HG03045 (cell line): ENCODE measurements around the gene KCNE1.
"Not testable (repeated sequence)": the region's sequence is repeated elsewhere in the genome, so short reads cannot be mapped to it uniquely, and the experiment has no call there.

Source experiments
- ATAC-seq: cut with Tn5 transposase; IDR thresholded peaks from one replicate; pipeline ENCODE4 v1.9.1; 2021; ENCODE audit warnings: mild to moderate bottlenecking, moderate library complexity; ENCODE audit not compliant: unreplicated experiment

The KCNE1 gene

DNA sequence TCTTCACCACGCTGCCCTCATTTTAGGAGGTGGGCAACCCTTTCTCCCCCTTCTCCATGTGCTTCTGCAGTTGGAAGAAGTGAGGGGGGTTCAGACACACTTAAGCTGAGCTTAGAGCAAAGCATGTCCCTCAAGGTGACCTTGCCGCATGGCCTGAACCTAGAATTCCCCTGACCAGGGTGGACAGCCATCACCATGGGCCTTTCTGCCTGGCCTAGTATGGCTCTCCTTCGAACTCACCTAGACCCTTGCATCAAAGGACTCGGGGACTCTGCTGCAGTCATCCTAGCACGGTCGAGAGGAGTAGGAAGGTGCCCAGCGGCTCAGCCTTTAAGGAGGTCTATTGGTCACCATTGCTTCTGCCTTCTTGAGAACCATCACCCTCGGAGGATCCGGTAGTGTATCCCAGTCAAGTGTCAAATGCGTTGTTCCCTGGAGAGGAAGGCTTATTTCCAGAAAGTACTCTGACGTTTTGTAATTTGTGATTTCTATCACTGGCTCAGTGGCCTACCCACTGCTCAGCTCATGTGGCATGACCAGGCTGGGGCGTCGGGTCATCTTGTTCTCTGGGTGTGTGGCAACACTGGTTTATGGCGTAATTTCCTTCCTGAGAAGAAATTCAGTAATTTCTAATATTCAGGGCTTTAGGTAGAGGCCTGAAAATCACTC lies at the start of gene KCNE1:
Gene KCNE1, minus strand, starts transcription at position 424 of the 669 bp plus-strand sequence. CDS start 62,576 bp downstream, outside the sequence.
- no peak for ATAC-seq

GRCh38 chr21:34561806-34562205 lies 49.8 kb upstream of the KCNE1 start:
- ATAC-seq: no peak

GRCh38 chr21:34560609-34561008 lies 48.6 kb upstream of the KCNE1 start:
- no peak for ATAC-seq

DNA sequence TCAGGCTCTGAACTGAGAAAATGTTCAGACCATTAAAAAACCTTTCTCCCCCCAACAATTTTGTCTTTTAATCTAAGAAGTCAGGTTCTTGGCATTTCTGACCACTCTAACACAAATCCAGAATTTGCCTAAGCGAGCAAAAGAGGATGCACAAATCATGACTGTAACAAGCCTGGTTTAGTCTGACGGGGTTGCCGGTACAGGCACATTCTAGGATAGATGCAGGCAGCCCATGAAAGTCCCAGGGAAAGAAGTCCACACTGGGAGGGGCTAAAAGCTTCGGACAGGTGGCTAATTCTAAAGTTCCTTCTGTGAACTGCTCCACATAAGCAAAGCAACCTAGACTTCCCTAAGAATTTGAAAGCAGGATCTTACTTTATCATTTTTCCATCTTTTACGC lies 48.0 kb upstream of the KCNE1 start:
- no peak for ATAC-seq

DNA sequence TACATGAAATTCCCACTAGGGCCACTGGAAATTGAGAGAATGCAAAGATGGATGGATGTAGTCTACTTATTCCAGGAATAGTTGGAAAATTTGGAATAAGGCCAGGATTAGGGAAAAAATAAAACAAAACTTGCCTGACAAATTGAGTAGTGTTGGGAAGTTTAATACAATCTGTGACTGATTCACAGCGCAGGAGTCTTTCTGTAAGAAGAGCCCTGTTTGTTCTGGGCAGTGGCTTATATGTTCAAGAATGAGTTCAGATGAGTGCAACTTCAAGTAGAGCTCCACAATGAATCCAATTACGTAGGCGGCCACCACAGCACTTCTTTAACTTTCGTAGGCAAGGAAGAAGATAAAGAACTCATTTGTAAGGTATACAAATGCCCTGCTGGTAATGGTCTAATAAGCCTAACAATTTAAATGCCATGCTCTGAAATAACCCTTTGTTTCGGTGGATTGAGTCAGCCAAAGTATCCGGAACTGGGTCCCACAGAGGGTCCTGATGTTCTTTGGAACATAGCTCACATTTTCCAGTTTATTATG lies 47.1 kb upstream of the KCNE1 start:
- no peak for ATAC-seq

DNA sequence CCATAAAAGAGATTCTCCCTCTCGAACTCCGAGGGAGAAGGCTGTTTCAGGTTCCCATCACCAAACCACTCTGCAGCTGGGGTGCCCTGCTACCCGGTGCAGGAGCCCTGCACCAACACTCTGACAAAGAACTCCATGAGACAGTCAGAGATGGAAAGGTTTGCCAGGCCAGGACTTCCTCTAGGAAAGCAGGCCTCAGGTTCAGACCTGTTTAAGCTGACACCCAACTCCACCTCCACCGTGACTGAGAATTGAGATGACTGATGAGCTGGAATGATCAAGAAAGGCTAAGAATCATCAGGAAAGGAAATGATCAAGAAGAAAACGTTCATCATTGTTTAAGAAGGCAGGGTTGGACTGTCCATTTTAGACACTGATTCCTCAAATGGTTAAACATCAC lies 46.2 kb upstream of the KCNE1 start:
- no peak for ATAC-seq

GRCh38 chr21:34557261-34557660 lies 45.3 kb upstream of the KCNE1 start:
- no peak for ATAC-seq

DNA sequence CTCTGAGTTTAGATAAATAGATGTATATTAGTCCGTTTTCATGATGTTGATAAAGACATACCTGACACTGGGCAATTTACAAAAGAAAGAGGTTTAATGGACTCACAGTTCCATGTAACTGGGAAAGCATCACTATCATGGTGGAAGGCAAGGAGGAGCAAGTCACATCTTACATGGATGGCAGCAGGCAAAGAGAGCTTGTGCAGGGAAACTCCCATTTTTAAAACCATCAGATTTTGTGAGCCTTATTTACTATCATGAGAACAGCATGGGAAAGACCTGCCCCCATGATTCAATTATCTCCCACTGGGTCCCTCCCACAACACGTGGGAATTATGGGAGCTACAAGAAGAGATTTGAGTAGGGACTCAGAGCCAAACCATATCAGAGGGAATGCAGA lies 42.7 kb upstream of the KCNE1 start:
- ATAC-seq: not testable (repeated sequence)

DNA sequence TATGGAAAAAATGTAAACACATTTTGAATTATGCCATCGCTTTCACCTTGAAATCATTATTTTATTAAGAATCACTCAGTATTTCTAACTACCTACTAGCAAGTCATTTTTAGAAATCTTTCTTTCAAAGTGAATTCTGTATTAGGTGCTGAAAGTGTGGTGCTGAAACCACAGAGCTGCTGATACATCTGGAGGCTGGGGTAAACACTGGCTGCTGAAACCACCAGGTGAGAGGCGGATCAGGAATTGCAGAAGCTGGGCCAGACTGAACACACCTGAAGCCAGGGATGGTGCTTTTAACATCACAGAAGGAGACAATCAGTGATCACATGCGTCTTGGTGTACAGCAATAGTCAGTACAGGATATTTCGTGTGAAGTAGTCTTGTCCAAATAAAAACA lies 42.2 kb upstream of the KCNE1 start:
- ATAC-seq: no peak

DNA sequence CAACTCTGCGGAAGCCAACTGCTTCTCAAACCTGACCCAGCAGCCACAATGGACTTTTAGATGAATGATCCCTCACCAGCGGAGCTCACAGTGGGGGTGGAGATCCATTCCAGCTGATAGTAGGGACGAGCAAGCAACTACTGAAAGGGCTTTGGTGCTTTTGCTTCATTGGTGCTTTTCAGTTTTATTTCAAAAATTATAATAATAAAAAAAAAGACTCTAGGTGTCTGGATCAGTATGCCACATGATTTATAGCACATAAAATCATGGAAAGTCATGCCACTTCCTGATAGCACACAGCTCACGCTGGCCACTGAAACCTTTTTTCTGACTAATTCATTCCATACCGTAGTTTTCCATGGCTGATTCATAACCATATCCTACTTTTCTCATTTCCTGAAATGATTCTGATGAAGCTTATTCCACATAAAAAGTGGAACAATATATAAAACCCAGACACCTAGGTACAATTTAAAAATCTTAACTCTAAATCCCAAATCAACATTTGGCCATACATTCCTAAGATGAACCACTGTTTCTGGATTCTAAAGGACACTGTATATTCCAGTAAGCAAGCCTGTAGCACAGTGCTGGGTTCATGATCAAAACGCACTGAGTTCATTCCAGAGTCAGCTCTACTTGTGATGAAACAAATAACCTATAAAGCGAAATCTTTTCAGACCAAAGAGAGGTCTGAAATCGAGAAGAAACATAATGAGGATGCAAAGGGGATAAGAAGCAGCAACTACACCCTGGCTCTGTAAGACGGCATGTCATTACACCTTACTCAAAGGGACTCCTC lies 41.3 kb upstream of the KCNE1 start:
- no peak for ATAC-seq

DNA sequence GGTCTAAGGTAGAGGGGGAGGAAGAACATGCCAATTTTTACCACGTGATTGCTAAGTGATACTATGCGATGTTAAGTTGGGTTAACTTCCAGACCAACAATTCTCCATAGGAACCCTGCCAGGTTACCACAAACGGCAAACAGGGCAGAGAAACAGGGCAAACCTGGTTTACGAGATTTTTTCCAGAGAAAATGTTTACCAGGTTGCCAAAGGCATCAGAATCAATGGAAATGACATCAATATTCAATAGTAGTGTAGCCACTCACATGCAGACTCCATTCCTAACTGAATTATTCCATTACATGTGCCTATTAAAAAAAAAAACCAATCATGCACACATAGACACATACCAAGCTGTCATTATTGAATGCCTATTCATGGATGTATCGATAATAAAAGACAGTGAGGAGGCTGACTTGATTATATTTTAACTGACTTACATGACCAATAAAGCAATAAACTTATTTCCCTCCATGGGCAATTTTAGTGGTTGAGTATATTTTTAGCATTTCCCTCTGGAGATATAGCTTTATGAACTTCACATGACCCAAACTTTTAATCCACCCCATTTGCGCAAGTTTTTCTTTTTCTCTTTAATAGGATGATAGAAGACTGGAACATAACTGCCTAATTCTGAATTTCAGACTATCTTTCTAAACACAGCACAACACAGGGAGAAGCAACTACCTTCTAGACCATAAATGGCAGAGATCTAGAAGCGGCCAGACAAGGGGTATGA lies 40.5 kb upstream of the KCNE1 start:
- no peak for ATAC-seq

DNA sequence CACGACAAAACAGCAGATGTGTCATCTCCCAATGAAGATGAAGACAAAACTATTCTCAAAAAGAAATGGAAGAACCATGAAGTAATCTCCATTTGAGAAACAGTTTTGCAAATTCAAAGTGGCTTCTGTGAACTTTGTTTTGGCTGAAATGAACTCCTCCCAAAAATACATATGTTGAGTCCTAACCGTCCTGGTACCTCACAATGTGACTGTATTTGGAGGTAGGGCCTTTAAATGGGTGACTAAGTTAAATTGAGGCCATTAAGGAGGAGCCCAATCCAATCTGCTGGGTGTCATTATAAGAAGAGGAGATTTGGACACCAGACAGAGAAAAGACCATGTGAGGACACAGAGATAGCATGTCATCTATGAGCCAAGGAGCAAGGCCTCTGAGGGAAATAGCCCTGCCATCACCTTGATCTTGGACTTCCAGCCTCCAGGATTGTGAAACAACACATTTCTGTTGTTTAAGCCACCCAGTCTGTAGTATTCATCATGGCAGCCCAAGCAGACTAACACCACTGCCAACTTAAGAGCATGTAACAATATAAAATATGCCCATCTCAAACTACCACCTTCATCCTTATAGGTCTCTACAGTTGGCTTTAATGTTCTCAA lies 38.3 kb upstream of the KCNE1 start:
- ATAC-seq: no peak

GRCh38 chr21:34548781-34549376 lies 36.9 kb upstream of the KCNE1 start:
- no peak for ATAC-seq

DNA sequence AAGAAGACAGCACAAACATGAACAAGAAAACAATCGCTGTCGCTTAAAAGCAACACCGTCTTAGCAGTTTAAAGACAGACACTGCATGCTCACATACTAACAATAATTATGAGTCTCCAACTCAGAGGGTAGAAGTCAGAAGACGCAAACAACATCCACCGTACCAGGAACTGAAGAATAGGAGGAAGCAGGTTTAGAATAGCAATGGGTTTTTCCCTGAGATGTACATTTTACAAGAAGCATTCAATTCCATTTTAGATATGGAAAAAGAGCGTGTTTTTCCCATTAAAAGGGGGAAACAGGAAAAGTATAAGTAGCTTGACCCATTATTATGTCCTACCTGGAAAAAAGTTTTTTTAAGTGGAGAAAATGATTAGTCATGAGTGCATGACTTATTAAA lies 34.5 kb upstream of the KCNE1 start:
- ATAC-seq: no peak

- peak; percentile 85 for ATAC-seq
Measured at GRCh38 chr21:34545079-34545884, 33.3 kb upstream of the KCNE1 start.

- no peak for ATAC-seq
Measured at GRCh38 chr21:34544032-34544496, 32.1 kb upstream of the KCNE1 start.

GRCh38 chr21:34543017-34543416 lies 31.0 kb upstream of the KCNE1 start:
- ATAC-seq: no peak

DNA sequence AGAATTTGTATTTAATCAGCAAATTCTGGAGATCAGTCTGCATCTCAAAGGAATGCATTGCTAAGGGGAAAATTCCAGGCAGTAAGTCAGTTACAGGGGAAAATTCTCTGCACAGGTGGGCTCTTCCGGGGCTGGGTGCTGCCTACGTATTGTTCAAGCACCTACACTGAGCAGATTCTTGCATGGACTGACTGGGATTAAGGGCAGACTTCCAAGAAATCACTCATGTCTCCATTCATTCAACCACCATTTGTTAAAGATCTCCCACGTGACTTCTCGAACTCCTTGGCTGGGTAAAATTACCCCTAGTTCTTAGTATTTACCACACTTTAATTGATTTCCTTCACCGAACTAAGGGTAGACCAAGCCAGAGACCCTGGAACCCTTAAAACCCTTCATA lies 28.2 kb upstream of the KCNE1 start:
- no peak for ATAC-seq

DNA sequence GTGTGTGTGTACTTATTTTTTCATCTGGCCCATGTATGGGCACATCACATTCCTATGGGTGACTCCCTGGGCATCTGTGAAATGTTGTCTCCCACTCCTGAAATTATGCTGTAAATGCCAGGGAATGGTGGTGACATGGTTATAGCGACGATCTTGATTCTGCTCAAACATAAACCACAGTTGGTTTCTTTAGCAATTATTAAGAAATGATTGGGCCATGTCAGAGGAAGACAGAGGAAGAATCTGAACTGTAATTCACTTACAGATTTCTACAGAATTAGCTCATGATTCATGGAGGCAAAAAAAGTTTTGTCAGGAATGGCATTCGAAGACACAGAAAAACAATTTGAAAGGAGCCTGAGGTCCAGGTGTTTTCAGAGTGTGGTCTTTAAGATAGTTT lies 25.8 kb upstream of the KCNE1 start:
- no peak for ATAC-seq

- no peak for ATAC-seq
Measured at GRCh38 chr21:34536820-34537219, 24.8 kb upstream of the KCNE1 start.
